GM12872 (cell line): ENCODE measurements around the gene EPHA10.

Experiments
- CTCF ChIP-seq: IDR thresholded peaks from 3 replicates; pipeline ENCODE4 v1.5.1; 2011; ENCODE audit warnings: low read depth, mild to moderate bottlenecking, low read length, moderate library complexity; ENCODE audit not compliant: insufficient read depth

Gene EPHA10

GRCh38 chr1:37725851-37726613 is 38.9 kb downstream of the EPHA10 start:
- no peak for TF ChIP-seq CTCF

- TF ChIP-seq CTCF, result no peak
Observed at GRCh38 chr1:37724575-37724974, 40.3 kb downstream of the EPHA10 start.

- no peak for TF ChIP-seq CTCF
Observed at GRCh38 chr1:37723390-37724078, 41.4 kb downstream of the EPHA10 start.

- no peak for TF ChIP-seq CTCF
Observed at GRCh38 chr1:37723072-37723389, 41.9 kb downstream of the EPHA10 start.

- no peak for TF ChIP-seq CTCF
Observed at GRCh38 chr1:37722181-37723071, 42.5 kb downstream of the EPHA10 start.

GRCh38 chr1:37721565-37721964 is 43.4 kb downstream of the EPHA10 start:
- TF ChIP-seq CTCF, result no peak

- no peak for TF ChIP-seq CTCF
Observed at GRCh38 chr1:37720231-37721130, 44.4 kb downstream of the EPHA10 start.
